OCI-M2 (cell line): ENCODE measurements around the gene VPS13D.

ENCODE experiments used
- DNase-seq: peaks from one replicate; lab custom pipeline; 2025; ENCODE audit not compliant: unreplicated experiment; lab: John Stamatoyannopoulos, UW

The VPS13D gene

DNA sequence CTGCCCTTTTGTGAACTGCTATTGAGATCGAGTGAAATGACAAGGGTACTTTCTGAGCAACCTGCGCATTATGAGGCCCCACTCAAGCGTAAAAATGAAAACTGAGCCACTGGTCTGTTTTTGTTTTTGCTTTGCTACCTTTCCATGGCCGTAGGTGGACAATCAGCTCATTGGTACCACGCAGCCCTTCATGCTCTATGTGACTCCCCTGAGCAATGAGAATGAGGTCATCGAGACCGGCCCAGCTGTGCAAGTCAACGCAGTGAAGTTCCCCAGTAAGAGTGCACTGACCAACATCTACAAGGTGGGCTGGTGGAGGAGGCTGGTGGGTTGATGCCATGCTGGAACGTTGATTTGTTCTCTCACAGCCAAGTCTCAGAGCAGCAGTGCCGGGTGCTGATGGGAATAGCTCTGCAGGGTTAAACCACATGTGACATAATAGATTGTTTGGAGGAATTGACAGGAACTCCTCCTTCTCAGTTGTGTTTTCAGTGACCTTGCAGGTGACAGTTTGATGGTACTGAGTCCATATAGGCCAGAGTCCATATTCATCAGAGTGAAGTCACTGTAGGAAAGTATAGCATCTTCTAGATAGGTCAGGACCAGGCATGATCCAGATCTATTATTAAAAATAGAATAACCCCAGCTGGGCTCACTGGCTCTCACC is 170.3 kb downstream of the VPS13D start:
- DNase-seq, result no peak

DNA sequence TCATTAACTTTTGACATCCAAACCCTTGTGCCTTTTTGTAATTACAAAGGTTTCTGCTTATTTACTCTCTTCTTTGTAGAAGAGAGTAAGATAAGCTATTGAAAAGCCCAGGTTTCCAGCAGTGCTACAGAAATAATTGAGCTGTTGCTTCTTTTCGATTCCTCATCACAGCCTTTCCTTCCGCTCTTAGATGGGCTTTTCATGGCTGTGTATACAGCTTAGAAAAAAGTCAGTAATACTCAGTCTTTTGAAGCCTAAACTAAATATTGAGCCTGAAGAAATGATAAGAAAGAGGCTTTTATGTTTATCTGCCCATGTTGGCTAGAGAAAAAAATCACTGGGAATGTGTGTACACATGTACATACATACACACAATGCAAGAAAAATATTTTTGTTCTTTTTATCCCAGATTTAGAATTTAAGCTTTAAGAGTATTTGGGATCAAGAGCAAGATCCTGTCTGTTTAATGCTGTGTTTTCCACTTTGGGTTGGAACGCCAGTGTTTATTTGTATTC is 172.4 kb downstream of the VPS13D start:
- DNase-seq, result no peak

DNA sequence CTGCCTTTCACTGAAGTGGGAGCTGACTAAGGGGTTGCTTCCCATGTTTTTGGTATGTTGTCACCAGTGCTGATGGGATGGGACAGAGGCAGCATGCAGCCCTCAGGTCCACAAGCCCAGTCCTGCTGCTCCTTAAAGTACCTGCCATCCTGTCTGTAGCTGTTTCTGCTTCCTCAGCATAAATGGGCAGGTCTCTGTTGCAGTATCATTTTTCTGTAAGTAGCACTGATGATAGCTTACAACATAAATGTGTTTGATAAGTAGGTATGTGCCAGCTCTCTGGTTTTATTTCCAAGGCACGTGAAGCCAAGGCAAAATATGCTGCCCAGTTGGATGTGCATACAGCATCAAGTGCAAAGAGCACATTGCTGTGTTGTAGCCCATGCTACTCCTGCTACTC is 173.0 kb downstream of the VPS13D start:
- no peak for DNase-seq

DNA sequence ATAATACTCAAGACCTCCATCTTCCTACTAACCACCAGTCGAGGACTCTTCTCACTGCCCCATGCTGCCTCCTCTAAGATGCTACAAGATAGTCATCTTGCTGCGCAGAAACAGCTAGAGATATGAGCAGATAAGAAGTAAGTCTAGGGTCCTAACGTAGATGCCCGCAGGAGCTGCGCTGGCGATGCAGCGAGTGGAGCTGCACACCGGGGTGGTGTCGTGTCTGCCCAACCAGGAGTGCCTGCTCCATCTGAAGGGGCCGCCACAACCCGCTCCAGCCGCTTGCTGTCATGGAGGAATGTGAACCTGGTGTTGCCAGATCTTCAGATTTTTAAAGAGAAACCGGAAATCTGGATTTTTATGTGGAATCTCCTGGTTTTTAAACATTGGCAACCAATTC is 175.1 kb downstream of the VPS13D start:
- no peak for DNase-seq

DNA sequence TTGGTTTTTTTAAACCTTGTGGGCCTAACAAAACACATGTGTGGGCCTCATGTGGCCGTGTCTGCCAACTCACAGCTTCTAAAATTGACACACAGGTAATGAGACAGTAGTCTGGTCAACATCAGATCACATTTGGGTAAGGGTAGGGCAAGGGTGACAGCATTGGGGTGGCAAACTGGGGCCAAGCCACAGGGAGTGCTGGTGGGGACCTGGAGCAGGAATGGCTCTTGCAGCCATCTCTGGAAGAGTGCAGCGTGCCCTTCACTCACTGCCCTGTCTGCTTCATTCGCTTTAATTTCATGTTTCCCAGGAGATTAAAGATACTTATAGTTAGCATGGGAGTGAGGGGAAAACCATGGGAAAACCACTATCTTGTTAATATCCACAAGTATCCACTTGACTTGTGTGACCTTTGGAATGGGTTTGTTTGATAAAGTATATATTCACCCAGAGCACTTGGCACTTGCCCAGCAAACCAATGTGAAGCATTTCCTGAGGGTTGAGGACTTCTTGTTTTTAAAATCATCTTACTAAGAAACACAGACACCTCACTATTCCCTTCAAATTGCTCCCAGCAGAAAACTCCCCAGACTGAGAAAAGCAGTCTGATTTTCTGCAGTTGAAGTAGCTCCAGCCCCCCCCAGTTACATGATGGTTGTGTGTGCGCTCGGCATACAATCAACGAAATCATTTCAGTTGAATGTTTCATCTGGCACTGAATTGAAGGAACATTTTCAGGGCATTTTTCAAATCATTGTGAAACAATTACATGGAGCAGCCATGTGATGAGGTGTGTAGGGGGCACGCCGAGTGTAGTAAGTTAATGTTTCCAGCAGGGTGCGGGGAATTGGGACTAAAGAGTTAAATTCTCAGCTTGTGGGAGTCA is 175.7 kb downstream of the VPS13D start:
- no peak for DNase-seq

DNA sequence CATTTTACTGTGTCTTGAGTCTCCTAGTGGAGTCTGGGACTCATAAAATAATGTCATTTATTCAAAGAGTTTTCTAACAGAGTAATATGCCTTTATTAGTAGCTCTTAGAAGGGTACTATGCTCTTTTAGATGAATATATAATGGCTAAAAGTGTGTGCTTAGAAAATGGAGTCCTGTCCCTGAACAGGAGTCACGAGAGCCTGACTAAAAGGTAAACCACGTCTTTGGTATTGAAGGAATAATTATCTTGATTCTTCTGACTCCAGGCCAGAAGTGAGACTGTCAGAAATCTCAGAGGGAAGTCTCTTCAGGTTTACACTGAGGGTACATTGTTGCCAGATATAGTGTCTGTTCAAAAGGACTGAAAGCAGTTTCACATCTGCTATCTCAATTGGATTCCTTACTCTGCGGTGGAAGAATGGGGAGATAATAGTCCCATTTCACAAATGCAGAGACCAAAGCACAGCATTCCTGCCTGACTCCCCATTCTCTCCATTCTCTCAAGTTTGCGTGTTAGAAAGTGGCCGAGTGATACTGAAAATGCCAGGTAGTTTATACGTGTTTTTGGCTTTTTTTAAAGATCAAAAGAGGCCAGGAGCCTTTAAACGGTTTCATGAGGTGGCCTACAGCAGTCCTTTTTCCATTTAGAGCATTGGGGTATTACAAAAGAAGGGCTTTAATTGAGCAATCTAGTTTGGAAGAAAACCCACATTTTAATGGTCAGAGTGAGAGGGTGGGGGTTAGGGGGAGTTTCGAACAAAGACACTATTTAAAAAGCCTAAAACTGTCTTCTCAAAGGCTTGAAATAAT is 176.6 kb downstream of the VPS13D start:
- no peak for DNase-seq

DNA sequence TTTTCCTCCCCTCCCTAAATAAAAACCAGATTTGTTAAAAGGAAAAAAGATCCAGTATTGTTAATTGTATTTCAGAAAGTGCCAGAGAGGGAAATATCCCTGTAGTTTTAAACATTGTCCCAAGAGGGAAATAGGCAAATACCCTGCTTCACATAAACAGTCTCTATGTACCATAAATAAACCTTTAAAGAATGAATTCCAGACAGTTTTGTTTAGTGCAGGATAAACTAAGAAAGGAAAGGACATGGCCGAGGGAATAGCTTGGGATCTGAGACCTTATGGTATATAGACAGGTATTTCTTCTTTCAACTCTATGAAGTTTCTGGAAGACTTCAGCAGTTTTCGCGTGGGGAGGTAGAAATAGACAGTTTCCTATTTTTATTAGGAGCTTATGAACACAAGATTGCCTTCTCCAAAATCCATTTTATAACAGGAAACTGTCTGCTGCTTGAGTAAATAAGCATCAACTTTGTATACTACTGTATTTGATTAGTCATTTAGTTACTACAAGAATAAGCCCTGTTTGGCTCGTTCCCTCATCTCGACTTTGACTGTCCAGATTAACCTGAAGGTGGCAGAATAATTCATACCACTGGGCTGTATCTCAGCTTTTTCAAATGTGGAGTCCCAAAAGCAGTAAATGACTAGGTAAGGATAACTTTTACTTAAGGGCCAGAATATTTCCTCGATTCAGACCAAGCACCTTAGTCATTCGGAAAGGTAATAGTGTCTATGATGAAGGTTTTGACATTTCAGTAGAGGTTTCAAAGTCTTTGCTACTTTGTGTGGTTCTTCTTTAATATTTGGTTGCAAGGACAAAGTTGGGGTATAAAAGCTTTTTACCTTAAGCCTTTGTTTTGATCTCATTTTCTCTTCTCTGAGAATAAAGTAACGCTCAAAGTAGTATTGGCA is 177.5 kb downstream of the VPS13D start:
- no peak for DNase-seq

DNA sequence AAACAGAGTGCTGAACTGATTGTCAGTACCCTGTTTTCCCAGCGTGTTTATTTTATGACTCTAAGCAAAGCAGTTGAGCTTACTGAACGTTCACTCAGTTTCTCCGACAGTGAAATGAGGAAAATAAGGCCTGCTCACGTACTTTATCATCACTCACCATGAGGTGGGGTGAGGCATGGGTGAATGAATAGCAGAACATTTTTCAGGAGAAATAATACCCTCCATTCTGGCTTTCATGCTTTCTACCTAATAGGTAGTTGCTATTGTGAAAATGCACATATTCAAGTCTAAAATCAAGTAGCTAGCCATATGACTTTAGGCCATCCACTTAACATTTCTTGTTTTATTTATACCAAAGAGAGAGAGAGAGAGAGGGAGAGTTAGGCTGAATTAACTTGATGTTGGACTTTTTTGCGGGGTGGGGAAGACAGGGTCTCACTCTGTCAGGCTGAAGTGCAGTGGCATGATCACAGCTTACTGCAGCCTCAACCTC is 178.2 kb downstream of the VPS13D start:
- DNase-seq, result no peak

DNA sequence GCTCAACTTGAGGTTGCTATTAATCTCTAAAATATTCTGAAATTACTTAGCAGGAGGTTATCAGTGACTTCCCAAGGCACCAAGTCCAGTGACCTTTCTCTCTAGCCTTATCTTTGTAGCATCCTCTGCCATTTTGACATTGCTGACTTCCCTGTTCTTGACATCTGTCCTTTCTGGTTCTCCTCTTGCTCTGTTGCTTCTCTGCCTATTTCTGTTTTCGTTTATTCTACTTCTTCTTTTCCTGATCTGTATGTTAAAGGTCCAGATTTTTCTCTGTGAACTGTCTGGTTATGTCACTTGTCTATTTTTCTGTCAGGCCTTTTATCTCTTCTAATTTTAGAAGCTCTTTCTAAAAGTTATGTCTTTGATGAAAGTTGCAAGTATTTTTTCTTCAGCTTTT is 178.8 kb downstream of the VPS13D start:
- DNase-seq, result no peak

DNA sequence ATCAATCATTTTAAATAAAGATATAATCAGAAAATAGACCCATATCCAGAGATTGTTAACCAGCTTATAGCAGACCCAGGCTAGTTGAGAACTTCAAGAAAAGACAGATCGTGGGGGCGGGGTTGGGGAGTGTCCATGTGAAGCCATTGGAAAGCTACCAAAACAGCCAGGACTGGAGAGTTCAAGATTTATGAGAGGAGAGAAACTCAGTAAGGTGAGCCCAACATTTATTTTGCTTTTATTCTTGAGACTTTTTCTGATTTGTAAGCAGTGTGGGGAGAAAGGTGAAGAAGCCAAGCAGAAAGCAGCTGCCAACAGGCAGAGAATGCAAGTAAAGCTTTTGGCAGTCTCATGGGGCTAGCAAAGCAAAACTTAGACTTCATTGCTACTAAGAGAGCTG is 179.9 kb downstream of the VPS13D start:
- no peak for DNase-seq

DNA sequence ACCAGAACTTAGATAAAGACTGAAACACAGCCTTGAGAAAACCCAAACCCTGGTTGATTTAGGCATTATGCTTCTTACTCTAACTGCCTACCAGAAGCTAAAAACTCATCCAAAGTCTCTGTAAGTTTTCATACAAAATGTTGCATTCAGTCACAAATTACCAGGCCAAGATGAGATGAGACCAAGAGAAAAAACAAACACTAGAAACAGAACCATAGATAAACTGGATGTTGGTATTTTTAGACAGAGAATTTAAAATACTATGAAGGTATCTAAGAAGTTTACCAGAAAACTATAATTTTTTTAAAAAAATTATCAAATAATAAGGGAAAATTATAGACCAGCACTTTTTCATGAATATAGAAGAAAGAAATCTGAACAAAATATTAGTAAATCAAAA is 180.5 kb downstream of the VPS13D start:
- DNase-seq, result no peak

DNA sequence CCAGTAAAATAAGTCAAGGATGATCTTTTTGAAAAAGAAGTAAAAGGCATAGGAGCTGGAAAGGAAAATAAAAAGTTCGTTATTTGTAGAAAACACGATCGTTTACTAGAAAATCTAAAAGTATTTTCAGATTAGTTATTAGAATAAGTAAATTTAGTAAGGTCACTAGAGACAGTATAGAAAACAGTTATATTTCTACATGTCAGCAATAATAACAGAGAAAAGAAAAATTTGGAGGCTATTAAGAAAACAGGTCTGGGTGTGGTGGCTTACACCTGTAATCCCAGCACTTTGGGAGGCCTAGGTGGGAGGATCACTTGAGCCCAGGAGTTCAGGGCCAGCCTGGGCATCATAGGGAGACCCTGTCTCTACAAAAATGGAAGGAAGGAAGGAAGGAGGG is 181.3 kb downstream of the VPS13D start:
- no peak for DNase-seq

DNA sequence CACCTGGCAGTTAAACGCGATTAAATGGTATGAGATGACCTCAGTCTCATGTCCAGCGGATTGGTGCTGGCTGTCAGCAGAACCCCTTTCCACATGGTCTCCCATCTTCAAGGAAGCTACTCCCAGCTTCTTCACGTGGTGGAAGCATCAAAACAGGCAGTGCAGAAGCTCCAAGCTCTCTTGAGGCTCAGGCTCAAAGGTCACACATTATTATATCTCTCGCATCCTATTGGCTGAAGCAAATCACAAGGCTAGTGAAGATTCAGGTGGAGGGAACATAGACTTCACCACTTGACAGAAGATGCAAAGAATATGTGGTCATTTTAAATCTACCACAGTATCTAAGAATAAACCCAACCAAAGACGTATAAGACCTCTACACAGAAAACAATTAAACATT is 181.9 kb downstream of the VPS13D start:
- DNase-seq, result no peak

DNA sequence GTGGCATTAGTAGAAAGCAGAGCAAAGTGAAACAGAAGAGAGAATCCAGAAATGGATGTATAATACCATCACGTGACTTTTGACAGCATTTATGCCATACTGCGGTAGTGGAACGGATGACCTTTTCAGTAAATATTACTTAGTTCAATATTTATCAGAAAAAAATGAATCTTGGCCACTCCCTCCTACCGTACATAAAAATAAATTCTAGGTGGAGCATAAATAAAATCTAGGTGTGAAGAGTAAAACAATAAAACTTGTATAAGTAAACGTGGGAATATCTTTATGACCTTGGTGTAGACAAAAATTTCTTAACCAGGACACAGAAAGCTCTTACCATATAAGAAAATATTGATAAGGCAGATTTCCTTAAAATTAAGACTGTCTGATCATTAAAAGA is 182.6 kb downstream of the VPS13D start:
- no peak for DNase-seq

DNA sequence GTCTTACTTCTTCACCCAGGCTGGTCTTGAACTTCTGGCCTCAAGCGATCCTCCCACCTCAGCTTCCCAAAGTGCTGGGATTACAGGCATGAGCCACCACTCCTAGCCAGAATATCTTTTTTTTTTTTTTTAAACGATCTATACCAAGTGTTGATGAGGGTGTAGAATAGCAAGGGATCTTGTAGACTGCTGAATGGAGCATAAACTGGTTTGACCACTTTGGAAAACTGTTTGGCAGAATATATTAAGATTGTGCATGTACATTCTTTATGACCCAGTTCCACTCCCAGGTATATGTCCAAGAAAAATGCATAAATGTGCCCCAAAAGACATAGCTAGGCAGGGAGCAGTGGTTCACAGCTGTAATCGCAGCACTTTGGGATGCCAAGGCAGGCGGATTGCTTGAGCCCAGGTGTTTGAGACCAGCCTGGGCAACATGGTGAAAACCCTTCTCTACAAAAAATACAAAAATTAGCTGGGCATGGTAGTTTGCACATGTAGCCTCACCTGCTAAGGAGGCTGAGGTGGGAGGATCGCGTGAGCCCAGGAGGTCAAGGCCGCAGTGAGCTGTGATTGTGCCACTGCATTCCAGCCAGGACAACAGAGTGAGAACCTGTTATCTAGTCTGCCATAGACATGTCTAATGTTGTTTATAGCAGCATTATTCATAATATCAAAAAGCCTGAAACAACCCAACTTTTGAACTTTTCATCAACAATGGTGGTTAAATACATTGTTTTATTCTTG is 184.0 kb downstream of the VPS13D start:
- no peak for DNase-seq

DNA sequence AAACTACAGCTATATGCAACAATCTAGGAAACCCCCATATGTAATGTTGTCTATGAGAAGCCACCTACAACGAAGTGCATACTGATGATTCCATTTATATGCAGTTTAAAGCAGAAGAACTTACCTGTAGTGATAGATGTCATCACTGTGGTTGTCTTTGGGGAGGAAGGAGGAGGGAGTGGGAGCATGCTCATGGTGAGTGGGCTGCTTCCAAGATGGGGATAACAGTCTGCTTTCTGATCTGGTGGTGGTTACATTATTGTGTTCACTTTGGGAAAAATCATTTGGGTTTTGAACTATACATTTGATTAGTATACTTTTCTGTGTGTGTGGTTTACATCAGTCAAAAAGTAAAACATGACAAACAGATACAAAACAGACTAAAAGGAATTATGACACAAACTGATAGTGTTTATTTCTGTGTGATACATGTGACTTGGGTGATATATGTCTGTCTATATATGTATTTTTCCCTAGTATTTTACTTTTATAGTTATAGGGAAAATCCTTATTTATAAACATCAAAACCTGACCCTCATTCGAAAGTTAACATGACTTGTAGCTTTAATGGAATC is 184.7 kb downstream of the VPS13D start:
- DNase-seq, result no peak

DNA sequence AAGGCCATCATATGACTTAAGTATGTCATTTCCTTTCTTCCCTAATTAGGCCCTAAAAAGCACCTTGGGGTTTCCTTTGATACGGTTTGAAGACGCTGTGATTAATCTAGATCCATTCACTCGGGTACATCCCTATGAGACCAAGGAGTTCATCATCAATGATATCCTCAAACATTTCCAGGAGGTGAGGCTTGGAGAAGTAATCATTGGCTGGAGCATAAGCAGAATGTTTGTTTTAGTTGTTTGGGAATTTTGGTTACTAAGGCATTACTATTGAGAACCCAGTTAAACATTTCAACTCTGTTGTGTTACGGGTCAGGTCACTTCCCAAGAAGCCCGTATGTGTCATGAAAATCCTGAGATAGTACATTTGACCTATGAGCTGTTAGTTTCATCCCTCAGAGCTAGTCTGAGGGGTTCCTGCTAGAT is 185.2 kb downstream of the VPS13D start:
- DNase-seq, result no peak

DNA sequence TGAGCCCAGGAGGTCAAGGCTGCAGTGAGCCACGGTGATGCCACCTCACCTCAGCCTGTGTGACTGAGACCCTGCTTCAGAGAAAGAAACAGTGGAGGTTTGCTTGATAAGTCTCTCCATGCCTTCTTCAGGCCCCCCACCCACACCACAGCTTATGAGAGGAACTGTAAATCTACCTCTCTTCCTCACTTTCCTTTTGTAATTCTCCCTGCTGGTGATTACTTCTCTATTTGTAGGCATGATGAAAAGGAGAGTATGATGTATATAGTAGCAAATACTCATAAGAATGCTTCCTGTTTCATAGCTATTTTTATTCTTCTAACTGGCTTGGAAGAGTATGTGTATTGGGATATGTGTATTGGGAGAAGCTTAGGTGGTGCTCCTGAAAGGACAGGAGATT is 186.3 kb downstream of the VPS13D start:
- DNase-seq, result no peak

DNA sequence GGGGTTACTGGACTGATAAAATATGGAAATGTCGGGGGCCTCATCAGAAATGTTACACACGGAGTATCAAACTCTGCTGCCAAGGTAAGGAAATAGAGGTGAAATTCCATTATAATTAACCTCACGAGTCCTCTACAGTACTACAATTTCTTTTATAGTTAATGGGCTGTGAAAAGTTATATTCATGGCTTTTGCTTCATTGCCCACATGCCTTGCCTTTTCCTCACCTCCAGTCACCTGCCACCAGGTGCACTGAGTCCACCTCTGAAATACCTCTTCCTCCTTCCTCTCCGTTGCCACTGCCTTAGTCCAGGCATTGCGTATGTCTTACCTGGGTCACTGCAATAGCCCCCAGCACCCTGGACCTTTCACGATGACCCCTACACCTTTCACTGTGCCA is 186.9 kb downstream of the VPS13D start:
- no peak for DNase-seq
